ENCODE measurements around the gene SRL.
"Not testable (repeated sequence)": the region's sequence is repeated elsewhere in the genome, so short reads cannot be mapped to it uniquely, and the experiment has no call there.

SRL gene

GRCh38 chr16:4159726-4160125, 82.2 kb downstream of the SRL start:
- no peak for DNase-seq (ENCODE audit: low spot score)

- no peak for DNase-seq (ENCODE audit: low spot score)
Measured at GRCh38 chr16:4158143-4159093, 83.5 kb downstream of the SRL start.

- DNase-seq (ENCODE audit: low spot score), result no peak
Measured at GRCh38 chr16:4157376-4157825, 84.5 kb downstream of the SRL start.

- not testable (repeated sequence) for DNase-seq (ENCODE audit: low spot score)
Measured at GRCh38 chr16:4156503-4156902, 85.4 kb downstream of the SRL start.

- DNase-seq (ENCODE audit: low spot score), result not testable (repeated sequence)
Measured at GRCh38 chr16:4153364-4153763, 88.5 kb downstream of the SRL start.

GRCh38 chr16:4152267-4152666, 89.6 kb downstream of the SRL start:
- DNase-seq (ENCODE audit: low spot score), result no peak

GRCh38 chr16:4147236-4147635, 94.6 kb downstream of the SRL start:
- DNase-seq (ENCODE audit: low spot score), result no peak

- no peak for DNase-seq (ENCODE audit: low spot score)
Measured at GRCh38 chr16:4142268-4142667, 99.6 kb downstream of the SRL start.

GRCh38 chr16:4141604-4142003, 100.3 kb downstream of the SRL start:
- no peak for DNase-seq (ENCODE audit: low spot score)

- peak; percentile 20 for DNase-seq (ENCODE audit: low spot score)
Measured at GRCh38 chr16:4140652-4141051, 101.2 kb downstream of the SRL start.

GRCh38 chr16:4139968-4140367, 101.9 kb downstream of the SRL start:
- DNase-seq (ENCODE audit: low spot score), result no peak

Measured in hepatic stellate cell (primary cell).